ENCODE measurements around the gene GSAP. TPM values are rescaled to one million over a fixed set of nuclear protein-coding genes. Genes with fewer than 3 reads are reported as not detected.
A peak's percentile ranks its signal among the peaks of the same experiment; 100 is the strongest.

Gene GSAP
- total RNA-seq, 4 donors from 2014 or later, result 12.6 to 22.8 (median 17.0) TPM

DNA sequence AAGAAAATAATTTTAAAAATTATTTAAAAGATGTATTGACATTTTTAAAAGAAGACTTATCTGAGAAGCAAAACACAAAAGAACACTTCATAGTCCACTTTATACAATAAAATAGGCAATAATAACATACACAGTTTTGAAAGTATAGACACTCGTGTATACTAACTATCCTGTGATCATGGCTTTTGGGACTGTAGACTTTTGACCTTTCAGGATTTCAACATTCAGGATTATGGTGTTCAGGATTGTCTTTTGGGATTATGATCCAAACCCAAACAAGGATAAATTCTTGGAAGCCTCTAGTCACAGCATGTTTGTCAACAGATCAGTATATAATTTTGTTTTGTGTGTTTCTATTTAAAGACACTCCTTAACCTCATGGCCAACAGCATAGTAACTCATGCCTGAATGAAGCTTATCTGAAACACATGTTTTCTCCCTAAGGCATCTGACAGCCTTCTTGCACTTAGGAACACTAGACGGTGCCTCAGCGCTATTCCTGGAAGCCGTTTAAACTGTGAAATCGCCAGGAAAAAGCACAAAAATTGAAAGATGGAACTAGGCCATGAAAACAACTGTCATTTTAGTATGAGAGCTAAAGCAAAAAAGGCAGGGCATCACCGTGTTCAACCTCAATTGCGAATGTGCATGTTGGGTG lies 29.9 kb downstream of the GSAP start:
- Histone ChIP-seq H3K9me3 (no peaks in the 10 kb centered on the region), H3K36me3 (peaks cover 0 to 46% (median 2%) of the 10 kb centered on the region in 4 donors), H3K27me3 (no peaks in the 10 kb centered on the region), H3K4me3 (no peak overlapping the region), H3K4me1 (peaks cover 0 to 6% (median 5%) of the 10 kb centered on the region in 4 donors), H3K27ac (replicated peaks in 1 of 4) (no peak overlapping the region)
- intact Hi-C loops (cut with DNase I), result no loop called here
- no peak for DNase-seq (ENCODE audit: extremely low spot score)
- 84% methylated on average over 7 of the region's 7 CpGs for WGBS
- TF ChIP-seq, protein P1, sequence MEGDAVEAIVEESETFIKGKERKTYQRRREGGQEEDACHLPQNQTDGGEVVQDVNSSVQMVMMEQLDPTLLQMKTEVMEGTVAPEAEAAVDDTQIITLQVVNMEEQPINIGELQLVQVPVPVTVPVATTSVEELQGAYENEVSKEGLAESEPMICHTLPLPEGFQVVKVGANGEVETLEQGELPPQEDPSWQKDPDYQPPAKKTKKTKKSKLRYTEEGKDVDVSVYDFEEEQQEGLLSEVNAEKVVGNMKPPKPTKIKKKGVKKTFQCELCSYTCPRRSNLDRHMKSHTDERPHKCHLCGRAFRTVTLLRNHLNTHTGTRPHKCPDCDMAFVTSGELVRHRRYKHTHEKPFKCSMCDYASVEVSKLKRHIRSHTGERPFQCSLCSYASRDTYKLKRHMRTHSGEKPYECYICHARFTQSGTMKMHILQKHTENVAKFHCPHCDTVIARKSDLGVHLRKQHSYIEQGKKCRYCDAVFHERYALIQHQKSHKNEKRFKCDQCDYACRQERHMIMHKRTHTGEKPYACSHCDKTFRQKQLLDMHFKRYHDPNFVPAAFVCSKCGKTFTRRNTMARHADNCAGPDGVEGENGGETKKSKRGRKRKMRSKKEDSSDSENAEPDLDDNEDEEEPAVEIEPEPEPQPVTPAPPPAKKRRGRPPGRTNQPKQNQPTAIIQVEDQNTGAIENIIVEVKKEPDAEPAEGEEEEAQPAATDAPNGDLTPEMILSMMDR (IDR thresholded peaks at IDR 0.05), result no peak
- TF ChIP-seq POLR2AphosphoS5 (IDR thresholded peaks at IDR 0.05), result no peak
- no peak for TF ChIP-seq POLR2A (IDR thresholded peaks at IDR 0.05; ENCODE audit: low read depth)
- no peak for TF ChIP-seq EP300 (IDR thresholded peaks at IDR 0.05)

DNA sequence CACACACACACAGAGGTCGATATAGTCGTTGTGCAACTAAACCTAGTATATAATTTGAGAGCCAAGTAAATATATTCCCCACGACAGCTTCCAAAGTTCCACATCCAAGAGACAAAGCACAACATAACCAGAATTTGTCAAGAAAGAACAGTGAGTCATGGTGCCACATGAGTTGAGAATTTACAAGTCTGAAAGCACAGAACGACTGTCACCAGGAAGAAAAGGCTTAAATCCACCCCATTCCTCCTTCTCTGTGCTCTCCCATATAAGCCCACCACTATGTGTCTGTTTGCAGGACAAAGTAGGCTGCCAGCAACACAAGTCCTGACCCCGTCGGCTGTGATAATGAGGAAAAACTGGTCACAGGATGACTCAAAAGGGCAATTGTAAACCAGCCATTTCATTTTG lies 32.8 kb downstream of the GSAP start:
- WGBS, result 83% methylated on average over 6 of the region's 6 CpGs
- Histone ChIP-seq H3K27ac (replicated peaks in 1 of 4) (no peak overlapping the region), H3K9me3 (no peaks in the 10 kb centered on the region), H3K4me3 (no peak overlapping the region), H3K27me3 (no peaks in the 10 kb centered on the region), H3K4me1 (peaks cover 0 to 5% (median 4%) of the 10 kb centered on the region in 4 donors), H3K36me3 (peaks cover 0 to 73% (median 6%) of the 10 kb centered on the region in 4 donors)
- TF ChIP-seq POLR2AphosphoS5 (IDR thresholded peaks at IDR 0.05) (no peak), POLR2A (IDR thresholded peaks at IDR 0.05; ENCODE audit: low read depth) (no peak), EP300 (IDR thresholded peaks at IDR 0.05) (no peak)
- TF ChIP-seq, protein P1 (IDR thresholded peaks at IDR 0.05), result no peak
- DNase-seq (ENCODE audit: extremely low spot score), result no peak
- intact Hi-C loops (cut with DNase I), result no loop called here

DNA sequence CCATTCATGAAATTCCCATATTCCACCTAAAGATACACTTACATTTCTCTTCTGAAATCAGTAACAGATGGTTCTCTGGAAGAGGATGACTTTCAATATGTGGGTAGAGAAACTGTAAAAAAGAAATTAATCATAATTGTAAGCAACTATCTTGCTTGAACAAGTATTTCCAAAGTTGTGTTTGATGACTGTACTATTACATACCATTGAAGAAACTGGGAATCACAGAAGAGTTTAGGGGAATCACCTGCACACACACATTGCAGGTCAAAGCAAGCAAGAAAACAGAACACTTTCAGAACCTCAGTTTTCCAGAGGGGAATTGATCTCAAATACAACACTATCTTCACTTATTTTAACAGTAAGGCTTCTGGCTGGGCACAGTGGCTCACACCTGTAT lies 33.6 kb downstream of the GSAP start:
- Histone ChIP-seq H3K27ac (replicated peaks in 1 of 4) (no peak overlapping the region), H3K36me3 (peaks cover 0 to 81% (median 11%) of the 10 kb centered on the region in 4 donors), H3K27me3 (no peaks in the 10 kb centered on the region), H3K4me3 (no peak overlapping the region), H3K4me1 (no peaks in the 10 kb centered on the region), H3K9me3 (no peaks in the 10 kb centered on the region)
- no peak for DNase-seq (ENCODE audit: extremely low spot score)
- intact Hi-C loops (cut with DNase I), result no loop called here
- TF ChIP-seq POLR2A (IDR thresholded peaks at IDR 0.05; ENCODE audit: low read depth), result no peak
- TF ChIP-seq EP300 (IDR thresholded peaks at IDR 0.05), result no peak

DNA sequence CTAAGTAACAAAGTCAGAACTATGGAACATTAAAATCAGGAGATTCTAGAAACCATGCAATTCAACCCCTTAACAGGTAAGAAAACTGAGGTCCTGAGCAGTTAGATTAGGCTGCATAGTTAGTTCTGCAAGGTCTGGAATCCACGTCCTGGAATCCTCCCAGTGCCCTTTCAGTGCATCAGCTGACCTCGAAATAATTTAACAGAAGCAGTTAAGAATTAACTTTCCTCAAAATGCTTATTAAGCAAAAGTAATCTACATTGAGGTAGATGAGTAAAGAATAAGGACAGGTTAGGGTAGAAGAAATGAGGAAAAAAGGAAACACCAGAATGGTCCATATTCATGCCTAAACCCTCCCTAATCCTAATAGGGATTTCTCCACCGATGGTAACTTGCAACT lies 37.6 kb downstream of the GSAP start:
- Histone ChIP-seq H3K9me3 (no peaks in the 10 kb centered on the region), H3K27me3 (no peaks in the 10 kb centered on the region), H3K4me1 (no peaks in the 10 kb centered on the region), H3K36me3 (peaks cover 7 to 80% (median 26%) of the 10 kb centered on the region in 4 donors), H3K4me3 (no peak overlapping the region), H3K27ac (replicated peaks in 1 of 4) (no peak overlapping the region)
- DNase-seq (ENCODE audit: extremely low spot score), result no peak
- intact Hi-C loops (cut with DNase I), result no loop called here
- TF ChIP-seq EP300 (IDR thresholded peaks at IDR 0.05) (no peak), POLR2A (IDR thresholded peaks at IDR 0.05; ENCODE audit: low read depth) (no peak)
- TF ChIP-seq, protein P1 (IDR thresholded peaks at IDR 0.05), result no peak
- 94% methylated on average over 3 of the region's 3 CpGs for WGBS

DNA sequence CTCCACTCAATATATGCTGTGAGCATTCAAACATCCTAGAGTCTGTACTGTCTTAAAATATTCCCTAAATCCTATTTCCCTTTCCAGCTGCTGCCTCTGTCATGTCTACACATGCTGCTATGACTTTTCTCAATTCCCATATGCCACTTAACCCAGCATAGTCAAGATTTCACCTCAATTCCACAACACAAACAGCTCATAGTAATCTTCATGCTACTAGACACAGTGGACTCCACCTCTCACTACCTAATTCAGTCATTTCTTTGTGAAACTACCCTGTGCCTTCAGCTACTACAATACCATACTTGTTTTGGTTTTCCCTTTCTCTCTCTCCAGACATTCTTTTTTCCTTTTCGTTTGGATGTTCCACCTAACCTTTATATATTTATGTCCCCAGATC lies 45.5 kb downstream of the GSAP start:
- no peak overlapping the region for H3K27ac ChIP-seq (replicated peaks in 1 of 4)
- peaks cover 0 to 53% (median 17%) of the 10 kb centered on the region in 4 donors for H3K36me3 ChIP-seq
- TF ChIP-seq, protein P1 (IDR thresholded peaks at IDR 0.05), result no peak
- TF ChIP-seq POLR2AphosphoS5 (IDR thresholded peaks at IDR 0.05), result no peak
- no peak for TF ChIP-seq EP300 (IDR thresholded peaks at IDR 0.05)
- TF ChIP-seq POLR2A (IDR thresholded peaks at IDR 0.05; ENCODE audit: low read depth), result no peak
- no peaks in the 10 kb centered on the region for H3K9me3 ChIP-seq
- WGBS, result 70% methylated on average over 1 of the region's 1 CpG
- no peaks in the 10 kb centered on the region for H3K27me3 ChIP-seq
- no peaks in the 10 kb centered on the region for H3K4me1 ChIP-seq
- H3K4me3 ChIP-seq, result no peak overlapping the region
- intact Hi-C loops (cut with DNase I), result no loop called here
- DNase-seq (ENCODE audit: extremely low spot score), result peak; percentile 34

All from esophagus muscularis mucosa (tissue), 4 donors.